PC-9 (cell line): ENCODE data around the gene PLS3. TPM values are rescaled to one million over a fixed set of nuclear protein-coding genes. Genes with fewer than 3 reads are reported as not detected.

Experiments used
- BruUV-seq: library from RNA; stranded (reverse); fragments of 400-500 nt; replicated peaks from 2 replicates; lab custom pipeline; 2021; lab: Mats Ljungman, UMichigan
- CTCF ChIA-PET: fragments of 300-600 bp; sonication (Branson Sonifier 250); formaldehyde crosslinking; loops from one replicate; lab custom pipeline; 2022; ENCODE audit warnings: antibody characterized with exemption; lab: Charles Lee
- POLR2A ChIA-PET: fragments of 300-600 bp; sonication (Branson Sonifier 250); formaldehyde crosslinking; loops from one replicate; lab custom pipeline; 2022; ENCODE audit warnings: antibody characterized with exemption; ENCODE audit not compliant: unreplicated experiment; lab: Charles Lee
- DNase-seq, 2 experiments: peaks; one replicate each; pipeline versions ENCODE4 v3.0.0 to v3.0.0-alpha.2; 2015 to 2022; ENCODE audit warnings: mixed read lengths in 1 of 2
- H2AFZ ChIP-seq: fragments of 200-600 bp; sonication (generic); 2 replicates; pipeline ENCODE4 v1.8.1; 2017; ENCODE audit warnings: antibody characterized with exemption
- H3F3A ChIP-seq: fragments of 200-600 bp; sonication (generic); 2 replicates; pipeline ENCODE4 v1.8.1; 2017; ENCODE audit warnings: antibody characterized with exemption, mild to moderate bottlenecking, low read depth; ENCODE audit not compliant: insufficient read depth
- H3K27ac ChIP-seq: fragments of 200-600 bp; sonication (generic); 2 replicates; pipeline ENCODE4 v1.6.1; 2016; ENCODE audit warnings: mixed run types
- H3K27me3 ChIP-seq: fragments of 200-600 bp; sonication (generic); 2 replicates; pipeline ENCODE4 v1.6.1; 2016; ENCODE audit warnings: low read depth, mixed run types; ENCODE audit not compliant: insufficient read depth
- H3K36me3 ChIP-seq: fragments of 200-600 bp; sonication (generic); 2 replicates; pipeline ENCODE4 v1.6.1; 2016; ENCODE audit warnings: low read depth, mixed run types
- H3K4me1 ChIP-seq: fragments of 200-600 bp; sonication (generic); replicated peaks from 2 replicates; pipeline ENCODE4 v1.6.1; 2016; ENCODE audit warnings: mixed run types; ENCODE audit not compliant: insufficient read depth
- H3K4me2 ChIP-seq: fragments of 200-600 bp; sonication (generic); 2 replicates; pipeline ENCODE4 v1.6.1; 2017; ENCODE audit warnings: mixed run types
- H3K4me3 ChIP-seq: fragments of 200-600 bp; sonication (generic); 2 replicates; pipeline ENCODE4 v1.6.1; 2016; ENCODE audit warnings: mixed run types
- H3K79me2 ChIP-seq: fragments of 200-600 bp; sonication (generic); 2 replicates; pipeline ENCODE4 v1.6.1; 2017; ENCODE audit warnings: low read depth, mixed run types
- H3K9me2 ChIP-seq: fragments of 200-600 bp; sonication (generic); 2 replicates; pipeline ENCODE4 v1.8.1; 2017; ENCODE audit warnings: mild to moderate bottlenecking; ENCODE audit not compliant: insufficient read depth
- H3K9me3 ChIP-seq: fragments of 200-600 bp; sonication (generic); 2 replicates; pipeline ENCODE4 v1.8.1; 2016; ENCODE audit warnings: low read depth; ENCODE audit not compliant: insufficient read depth
- H4K20me1 ChIP-seq: fragments of 200-600 bp; sonication (generic); 2 replicates; pipeline ENCODE4 v1.8.1; 2017; ENCODE audit not compliant: insufficient read depth
- CTCF ChIP-seq: fragments of 200-600 bp; sonication (generic); conservative IDR thresholded peaks from 2 replicates; pipeline ENCODE4 v1.6.1; 2017; ENCODE audit warnings: mixed run types, antibody characterized with exemption, mild to moderate bottlenecking, moderate library complexity
- EZH2 ChIP-seq: fragments of 200-600 bp; sonication (generic); IDR thresholded peaks from 2 replicates; pipeline ENCODE4 v1.8.0; 2017; ENCODE audit warnings: antibody characterized with exemption, low read depth
- intact Hi-C: fragments of 100-400 bp; cut with micrococcal nuclease; formaldehyde crosslinking; loops from one replicate; pipeline ENCODE4 v1.10.0; 2022; ENCODE audit not compliant: unreplicated experiment
- total RNA-seq: library from RNA; stranded (reverse); gene quantifications from 2 replicates; pipeline ENCODE4 v1.2.3, GENCODE V29; 2021

The PLS3 gene
- total RNA-seq, 1 experiment from 2014 or later = 257 TPM

- BruUV-seq = no TSS peak
- TF ChIP-seq CTCF = no peak
- no peak for TF ChIP-seq EZH2
Measured at GRCh38 chrX:115693476-115693875, 132.5 kb downstream of the PLS3 start.

GRCh38 chrX:115694028-115694427, 133.1 kb downstream of the PLS3 start:
- Histone ChIP-seq H3K36me3 (no peaks in the 10 kb centered on the region), H3K9me3 (no peaks in the 10 kb centered on the region), H3K4me1 (peaks cover 4% of the 10 kb centered on the region; the same call in 1 of the 2 replicates), H2AFZ (no peak overlapping the region), H3K9me2 (no peaks in the 10 kb centered on the region), H3K79me2 (no peaks in the 10 kb centered on the region), H4K20me1 (no peaks in the 10 kb centered on the region), H3K4me2 (no peak overlapping the region), H3F3A (no peaks in the 10 kb centered on the region), H3K4me3 (no peak overlapping the region), H3K27me3 (no peaks in the 10 kb centered on the region), H3K27ac (no peak overlapping the region)
- no peak for DNase-seq
- no peak for TF ChIP-seq CTCF
- no peak for TF ChIP-seq EZH2
- ChIA-PET POLR2A (interaction anchor here (0.7 kb wide), 1 partner anchor 651 kb away, joined by 9 read pairs; no protein-coding TSS in a partner anchor), CTCF (no interaction called here)
- BruUV-seq = no TSS peak
- intact Hi-C loops = no loop called here

More at GRCh38 chrX:115693476-115693875, 132.5 kb downstream of the PLS3 start:
- H4K20me1 ChIP-seq = no peaks in the 10 kb centered on the region
- no peaks in the 10 kb centered on the region for H3K36me3 ChIP-seq
- H2AFZ ChIP-seq = no peak overlapping the region
- no peak overlapping the region for H3K4me3 ChIP-seq
- no peaks in the 10 kb centered on the region for H3F3A ChIP-seq
- ChIA-PET POLR2A (interaction anchor here (0.7 kb wide), 1 partner anchor 651 kb away, joined by 9 read pairs; no protein-coding TSS in a partner anchor), CTCF (interaction anchor here (0.7 kb wide), 1 partner anchor 680 kb away, joined by 4 read pairs; no protein-coding TSS in a partner anchor)
- no peak overlapping the region for H3K27ac ChIP-seq
- no peak for DNase-seq
- intact Hi-C loops = no loop called here
- H3K4me1 ChIP-seq = peaks cover 4% of the 10 kb centered on the region; the same call in 1 of the 2 replicates
- H3K9me3 ChIP-seq = no peaks in the 10 kb centered on the region
- H3K79me2 ChIP-seq = no peaks in the 10 kb centered on the region
- H3K9me2 ChIP-seq = no peaks in the 10 kb centered on the region
- no peaks in the 10 kb centered on the region for H3K27me3 ChIP-seq
- no peak overlapping the region for H3K4me2 ChIP-seq

GRCh38 chrX:115696039-115696438, 135.1 kb downstream of the PLS3 start:
- Histone ChIP-seq H4K20me1 (no peaks in the 10 kb centered on the region), H3K4me3 (no peak overlapping the region), H3K9me2 (no peaks in the 10 kb centered on the region), H3K4me2 (no peak overlapping the region), H3K27ac (no peak overlapping the region), H3K79me2 (no peaks in the 10 kb centered on the region), H3K27me3 (no peaks in the 10 kb centered on the region), H3K4me1 (no peaks in the 10 kb centered on the region), H3K9me3 (no peaks in the 10 kb centered on the region), H3F3A (no peaks in the 10 kb centered on the region), H2AFZ (no peak overlapping the region), H3K36me3 (no peaks in the 10 kb centered on the region)
- no peak for DNase-seq
- BruUV-seq = no TSS peak
- ChIA-PET CTCF (no interaction called here), POLR2A (no interaction called here)
- intact Hi-C loops = no loop called here
- no peak for TF ChIP-seq CTCF
- no peak for TF ChIP-seq EZH2
